Epithelial cell of proximal tubule (primary cell): ENCODE data around the gene CENPT. TPM values are rescaled to one million over a fixed set of nuclear protein-coding genes. Genes with fewer than 3 reads are reported as not detected.
A peak's percentile ranks its signal among the peaks of the same experiment; 100 is the strongest.

ENCODE experiments used
- DNase-seq: peaks from one replicate; pipeline ENCODE4 v3.0.0-alpha.2; 2011; ENCODE audit warnings: low read depth
- H3K4me3 ChIP-seq: 2 replicates; pipeline ENCODE4 v1.5.1; 2011; ENCODE audit warnings: low read depth, mild to moderate bottlenecking, low read length
- total RNA-seq: library from RNA; depleted of rRNA; stranded (reverse); fragments of >200 nt; gene quantifications from 2 replicates; pipeline ENCODE4 v1.2.3, GENCODE V29; 2015
- TF ChIP-seq, protein P1 (sequence below): conservative IDR thresholded peaks from 2 replicates; pipeline ENCODE4 v1.5.1; 2012; ENCODE audit warnings: low read depth, mild to moderate bottlenecking, low read length

The CENPT gene
- total RNA-seq, 1 donor from 2014 or later = 36.3 TPM

DNA sequence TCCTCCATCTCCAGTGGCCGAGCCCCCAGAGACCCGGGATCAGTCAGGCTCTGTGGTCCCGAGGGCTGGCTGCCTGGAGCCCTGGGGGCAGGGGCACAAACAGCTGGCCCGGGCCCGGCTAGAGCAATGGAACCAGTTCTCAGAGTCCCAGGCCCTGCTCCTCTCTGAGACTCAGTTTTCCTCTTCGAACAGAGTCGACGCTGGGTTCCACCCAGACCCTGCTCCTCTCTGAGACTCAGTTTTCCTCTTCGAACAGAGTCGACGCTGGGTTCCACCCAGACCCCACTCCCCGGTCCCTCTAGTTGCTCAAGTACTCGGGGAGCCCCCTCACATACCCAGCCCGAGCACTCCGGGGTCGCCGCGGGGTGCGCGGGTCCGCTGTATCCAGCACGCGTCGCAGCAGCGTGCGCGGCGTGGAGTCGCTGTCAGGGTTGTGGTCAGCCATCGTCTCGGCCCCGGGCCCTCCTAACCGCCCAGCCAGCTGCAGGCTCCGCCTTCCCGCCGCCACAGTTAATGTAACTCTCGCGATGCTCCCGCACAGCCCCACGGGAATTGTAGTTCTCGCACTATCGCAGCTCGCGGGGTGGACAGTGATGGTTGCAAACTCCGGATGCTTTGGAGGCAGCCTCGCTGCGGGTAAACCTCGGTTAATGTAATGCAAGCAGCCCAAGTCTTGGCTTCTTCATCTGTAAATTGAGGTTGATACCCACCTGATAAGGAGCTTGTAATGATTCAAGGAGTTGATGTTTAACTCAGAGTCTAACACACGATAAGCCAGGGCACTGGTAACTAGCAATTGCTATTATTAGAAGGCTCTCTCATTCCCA, 13.9 kb downstream of the CENPT start:
- TF ChIP-seq, protein P1, sequence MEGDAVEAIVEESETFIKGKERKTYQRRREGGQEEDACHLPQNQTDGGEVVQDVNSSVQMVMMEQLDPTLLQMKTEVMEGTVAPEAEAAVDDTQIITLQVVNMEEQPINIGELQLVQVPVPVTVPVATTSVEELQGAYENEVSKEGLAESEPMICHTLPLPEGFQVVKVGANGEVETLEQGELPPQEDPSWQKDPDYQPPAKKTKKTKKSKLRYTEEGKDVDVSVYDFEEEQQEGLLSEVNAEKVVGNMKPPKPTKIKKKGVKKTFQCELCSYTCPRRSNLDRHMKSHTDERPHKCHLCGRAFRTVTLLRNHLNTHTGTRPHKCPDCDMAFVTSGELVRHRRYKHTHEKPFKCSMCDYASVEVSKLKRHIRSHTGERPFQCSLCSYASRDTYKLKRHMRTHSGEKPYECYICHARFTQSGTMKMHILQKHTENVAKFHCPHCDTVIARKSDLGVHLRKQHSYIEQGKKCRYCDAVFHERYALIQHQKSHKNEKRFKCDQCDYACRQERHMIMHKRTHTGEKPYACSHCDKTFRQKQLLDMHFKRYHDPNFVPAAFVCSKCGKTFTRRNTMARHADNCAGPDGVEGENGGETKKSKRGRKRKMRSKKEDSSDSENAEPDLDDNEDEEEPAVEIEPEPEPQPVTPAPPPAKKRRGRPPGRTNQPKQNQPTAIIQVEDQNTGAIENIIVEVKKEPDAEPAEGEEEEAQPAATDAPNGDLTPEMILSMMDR = no peak
- H3K4me3 ChIP-seq = peak overlapping the region; percentile 84
- no peak for DNase-seq

DNA sequence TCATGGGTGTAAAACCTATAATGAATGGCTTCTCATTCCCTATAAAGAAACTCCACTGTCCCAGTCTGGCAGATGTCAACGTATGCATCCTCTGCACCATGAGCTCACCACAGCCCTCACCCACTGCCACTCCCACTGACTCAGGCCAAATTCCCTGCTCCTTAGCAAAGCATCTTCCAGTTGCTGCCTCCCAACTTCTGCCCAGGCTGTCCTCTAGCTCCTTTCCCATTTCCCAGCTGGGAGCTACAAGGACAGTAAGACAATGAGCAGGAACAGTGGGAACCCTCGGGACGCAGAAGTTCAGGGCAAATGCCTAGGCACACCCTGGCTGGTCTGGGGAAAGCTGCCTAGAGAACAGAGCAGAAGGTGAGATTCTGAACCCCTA, 14.5 kb downstream of the CENPT start:
- no peak for DNase-seq
- TF ChIP-seq, protein P1 = no peak
- peak overlapping the region; percentile 84 for H3K4me3 ChIP-seq

DNA sequence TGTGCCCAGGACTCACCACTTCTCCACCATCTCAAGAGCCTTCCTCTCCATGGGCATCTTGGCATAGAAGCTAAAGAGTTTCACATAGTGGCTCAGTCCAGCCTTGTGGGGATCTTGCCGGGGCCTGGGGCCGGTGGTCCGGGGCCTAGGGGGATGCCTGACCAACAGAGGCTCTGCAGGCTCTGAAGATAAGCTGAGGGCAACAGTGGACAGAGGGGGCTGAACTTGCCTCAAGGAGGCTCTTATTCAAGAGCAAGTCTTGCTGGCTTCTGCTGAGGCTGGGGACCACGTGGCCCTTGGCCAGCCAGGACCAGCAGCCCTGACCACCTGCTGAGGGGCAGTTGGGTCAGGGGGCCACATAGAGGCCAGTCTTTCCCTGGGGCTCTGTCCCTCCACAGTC, 18.8 kb downstream of the CENPT start:
- TF ChIP-seq, protein P1 = no peak
- H3K4me3 ChIP-seq = no peak overlapping the region
- DNase-seq = no peak

DNA sequence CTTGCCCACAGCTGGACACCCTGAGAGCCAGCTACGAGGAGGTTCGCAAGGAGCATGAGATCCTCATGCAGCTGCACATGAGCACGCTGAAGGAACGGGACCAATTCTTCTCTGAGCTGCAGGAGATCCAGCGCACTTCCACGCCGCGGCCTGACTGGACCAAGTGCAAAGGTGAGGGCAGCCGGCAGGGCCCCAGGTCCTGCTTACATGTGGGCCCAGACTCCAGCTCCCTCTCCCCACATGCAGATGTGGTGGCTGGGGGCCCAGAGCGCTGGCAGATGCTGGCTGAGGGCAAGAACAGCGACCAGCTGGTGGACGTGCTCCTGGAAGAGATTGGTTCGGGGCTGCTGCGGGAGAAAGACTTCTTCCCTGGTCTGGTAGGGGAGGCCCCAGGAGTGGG, 21.6 kb downstream of the CENPT start:
- TF ChIP-seq, protein P1 = no peak
- DNase-seq = no peak
- no peak overlapping the region for H3K4me3 ChIP-seq

DNA sequence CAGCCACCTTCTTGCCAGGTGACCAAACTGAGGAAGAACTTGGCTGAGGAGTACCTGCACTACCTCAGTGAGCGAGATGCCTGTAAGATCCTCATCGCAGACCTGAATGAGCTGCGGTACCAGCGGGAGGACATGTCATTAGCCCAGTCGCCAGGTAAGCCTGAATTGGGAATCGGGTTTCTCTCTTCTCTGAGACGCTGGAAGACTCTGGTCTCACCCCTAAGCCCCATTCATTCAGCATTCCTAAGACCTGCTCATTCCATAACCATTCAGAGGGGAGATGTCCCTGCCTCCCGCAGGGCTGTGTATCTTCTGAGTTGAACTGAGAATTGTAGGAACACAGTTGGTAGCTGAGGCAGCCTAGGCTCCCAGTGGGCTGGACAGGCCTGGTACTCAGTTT, 22.4 kb downstream of the CENPT start:
- no peak overlapping the region for H3K4me3 ChIP-seq
- TF ChIP-seq, protein P1 = no peak
- DNase-seq = no peak

DNA sequence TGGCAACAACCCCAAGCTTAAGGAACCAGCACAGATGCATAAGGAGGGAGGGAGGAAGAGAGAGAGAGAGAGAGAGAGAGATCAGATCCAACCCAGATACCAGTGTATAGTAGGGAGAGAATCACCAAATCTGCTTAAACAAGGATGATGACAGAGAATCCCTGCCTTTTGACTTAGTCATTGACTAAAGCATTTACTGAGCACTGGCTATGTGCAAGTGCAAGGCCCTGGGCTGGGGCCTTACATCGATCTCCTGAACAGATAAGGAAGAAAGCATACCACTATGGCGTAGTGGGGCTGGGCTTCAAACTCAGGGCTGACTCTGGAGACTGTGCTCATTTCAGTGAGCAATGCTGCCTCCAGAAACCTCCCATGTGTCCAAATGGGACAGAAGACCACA, 25.0 kb downstream of the CENPT start:
- TF ChIP-seq, protein P1 = no peak
- DNase-seq = no peak

More for the DNA sequence above, 25.0 kb downstream of the CENPT start:
- no peak overlapping the region for H3K4me3 ChIP-seq
